ENCODE results near the gene SMPX.

DNA sequence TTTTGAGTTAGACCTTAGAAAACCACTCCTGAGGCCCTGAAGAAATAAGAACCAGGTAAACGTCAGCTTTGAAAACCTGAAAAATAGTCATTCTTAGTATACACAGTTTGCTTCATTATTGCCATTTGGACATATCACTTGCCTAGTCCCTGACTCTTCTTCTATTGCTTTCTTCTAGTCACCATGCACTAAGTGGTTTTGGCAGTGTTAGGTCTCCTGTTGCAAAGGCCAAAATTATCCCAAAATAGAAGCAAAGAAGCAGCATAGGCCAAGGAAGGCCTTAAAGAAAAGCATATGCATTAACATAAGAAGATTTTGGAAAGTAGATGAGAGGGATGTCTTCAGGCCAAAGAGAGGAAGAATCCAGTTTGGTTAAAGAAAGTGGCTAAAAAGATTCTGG is 24.1 kb upstream of the SMPX start:
- no peak for TF ChIP-seq CTCF (IDR thresholded peaks at IDR 0.05)
- TF ChIP-seq POLR2A (IDR thresholded peaks at IDR 0.05): no peak
